HG02759 (cell line): Measurements from ENCODE around the gene SPATA6L.

Experiments
- ATAC-seq: cut with Tn5 transposase; IDR thresholded peaks from one replicate; pipeline ENCODE4 v1.9.1; 2021; ENCODE audit warnings: mild to moderate bottlenecking, moderate library complexity; ENCODE audit not compliant: unreplicated experiment

The SPATA6L gene

DNA sequence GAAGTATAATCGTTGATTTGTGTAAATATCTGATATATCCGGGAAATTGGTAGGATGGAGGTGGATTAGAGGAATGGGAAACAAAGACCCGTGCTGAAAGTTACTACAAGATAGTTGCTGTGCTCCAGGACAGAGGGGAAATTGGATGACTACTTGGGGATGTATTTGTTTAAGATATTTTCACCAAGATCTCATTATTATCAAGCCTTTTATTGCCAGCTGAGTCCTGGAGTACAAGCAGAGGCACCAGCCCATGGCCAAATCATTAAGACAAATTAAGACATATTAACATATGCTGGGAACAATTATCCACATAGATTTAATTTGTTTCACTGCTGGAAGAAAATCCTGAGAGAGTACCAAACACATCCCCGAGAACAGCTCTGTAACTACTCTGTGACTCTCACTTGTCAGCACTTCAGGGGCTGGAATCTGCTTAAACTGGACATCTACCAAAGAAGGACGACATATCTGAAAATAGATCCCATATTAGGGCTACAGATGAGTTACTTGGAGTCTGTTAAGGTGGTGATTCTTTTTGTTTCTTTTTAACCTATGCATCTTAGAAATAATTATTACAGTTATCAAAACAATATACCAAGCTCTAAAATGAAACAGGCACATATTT is 107.8 kb downstream of the SPATA6L start:
- ATAC-seq = no peak

- ATAC-seq = no peak
Observed at GRCh38 chr9:4555236-4555635, 111.0 kb downstream of the SPATA6L start.

DNA sequence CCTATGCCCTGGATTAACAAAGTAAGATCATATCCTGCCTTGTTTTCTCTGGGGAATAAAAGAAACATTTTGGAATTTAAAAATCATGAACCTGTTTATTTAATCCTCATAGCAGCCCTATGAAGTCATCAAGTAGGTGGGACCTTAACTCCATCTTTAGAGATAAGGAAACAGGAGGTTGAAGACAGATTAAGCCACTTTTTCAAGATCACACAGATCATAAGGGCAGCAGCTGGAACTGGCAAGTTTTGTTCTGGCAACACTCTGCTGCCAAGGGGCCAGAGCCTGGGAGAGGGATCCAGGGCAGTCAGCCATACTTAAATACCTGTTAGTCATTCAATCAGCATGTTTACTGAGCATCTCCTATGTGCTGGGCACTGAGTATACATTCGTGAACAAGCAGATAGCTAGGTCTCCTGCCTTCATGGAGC is 112.3 kb downstream of the SPATA6L start:
- no peak for ATAC-seq

GRCh38 chr9:4550777-4551484 is 115.3 kb downstream of the SPATA6L start:
- ATAC-seq = no peak

DNA sequence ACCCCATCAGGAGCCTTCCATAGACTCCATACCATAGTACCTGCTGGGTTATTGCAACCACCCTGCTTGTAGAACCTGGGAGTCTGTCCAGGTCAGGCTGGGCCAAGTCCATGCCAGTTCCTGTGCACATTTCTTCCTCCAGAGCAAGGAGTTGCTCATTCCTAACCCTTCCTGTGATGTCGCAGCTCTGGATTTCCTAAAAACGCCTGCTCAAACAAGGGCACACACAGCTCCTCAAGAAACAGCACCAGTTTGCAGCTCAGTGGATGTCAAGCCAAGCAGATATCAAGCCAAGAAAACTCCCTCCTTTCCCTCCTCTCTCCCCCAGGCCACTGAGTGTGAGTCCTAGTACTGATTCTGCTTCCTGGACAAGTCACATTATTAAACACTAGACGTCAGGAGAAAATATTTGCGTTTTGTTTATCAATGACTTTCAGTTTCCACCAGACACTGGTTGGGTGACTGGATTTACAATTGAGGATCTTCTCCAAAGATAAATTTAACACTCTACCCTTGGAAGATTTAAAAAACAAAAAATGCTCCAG is 116.5 kb downstream of the SPATA6L start:
- no peak for ATAC-seq

DNA sequence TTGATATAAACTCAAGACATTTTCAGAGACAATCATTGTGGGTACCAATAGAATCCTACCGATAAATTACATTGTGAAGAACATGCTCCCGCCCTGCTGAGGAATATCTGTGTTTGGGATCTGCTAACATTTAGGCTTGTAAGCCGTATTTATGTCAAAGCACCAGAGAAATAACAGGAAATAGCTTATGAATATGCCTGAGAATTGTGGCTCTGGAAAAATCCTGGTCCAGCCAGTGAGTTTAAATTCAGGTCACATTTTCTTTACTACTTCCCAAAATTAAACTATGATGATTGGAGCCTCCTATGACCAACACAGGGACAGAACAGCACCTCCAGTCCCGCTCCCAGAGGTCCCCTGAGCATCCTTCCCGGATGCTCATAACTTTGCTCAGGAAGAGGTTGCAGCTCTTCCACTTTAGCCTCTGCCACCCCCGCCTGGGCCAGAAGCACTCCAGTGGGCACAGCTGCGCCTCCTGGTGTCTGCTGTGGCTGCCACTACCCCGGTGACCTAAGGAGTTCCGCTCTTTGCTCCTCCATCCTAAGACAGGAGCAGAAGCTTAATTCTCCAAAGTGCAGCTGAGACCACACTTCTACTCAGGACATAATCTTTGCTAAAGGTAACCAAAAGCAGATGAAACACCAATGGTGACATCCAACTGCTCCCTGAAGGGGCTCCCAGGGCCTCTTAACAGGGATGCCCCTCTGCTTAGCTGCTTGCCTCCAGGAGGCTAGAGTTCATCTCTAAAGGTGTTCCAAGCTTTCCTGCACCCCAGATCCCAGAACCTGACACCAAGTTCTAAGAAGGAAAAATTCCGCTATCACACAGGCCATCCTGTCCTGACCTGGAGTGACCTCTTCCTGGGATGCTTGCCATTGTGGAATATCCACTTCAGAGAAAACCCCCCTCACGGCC is 117.2 kb downstream of the SPATA6L start:
- no peak for ATAC-seq
